Stimulated activated CD8-positive, alpha-beta memory T cell treated with anti-CD3 and anti-CD28 coated beads, Interleukin-4, amount 100 ng/mL, for 1 hour (primary cell): Measurements from ENCODE around the gene PPP5C.
"Not testable (repeated sequence)": the region's sequence is repeated elsewhere in the genome, so short reads cannot be mapped to it uniquely, and the experiment has no call there.

Experiments
- DNase-seq, 2 donors: peaks; one replicate each; pipeline ENCODE4 v3.0.0-alpha.2; 2020; ENCODE audit warnings: low read depth in 2 of 2, low spot score in 1 of 2

PPP5C gene, protein sequence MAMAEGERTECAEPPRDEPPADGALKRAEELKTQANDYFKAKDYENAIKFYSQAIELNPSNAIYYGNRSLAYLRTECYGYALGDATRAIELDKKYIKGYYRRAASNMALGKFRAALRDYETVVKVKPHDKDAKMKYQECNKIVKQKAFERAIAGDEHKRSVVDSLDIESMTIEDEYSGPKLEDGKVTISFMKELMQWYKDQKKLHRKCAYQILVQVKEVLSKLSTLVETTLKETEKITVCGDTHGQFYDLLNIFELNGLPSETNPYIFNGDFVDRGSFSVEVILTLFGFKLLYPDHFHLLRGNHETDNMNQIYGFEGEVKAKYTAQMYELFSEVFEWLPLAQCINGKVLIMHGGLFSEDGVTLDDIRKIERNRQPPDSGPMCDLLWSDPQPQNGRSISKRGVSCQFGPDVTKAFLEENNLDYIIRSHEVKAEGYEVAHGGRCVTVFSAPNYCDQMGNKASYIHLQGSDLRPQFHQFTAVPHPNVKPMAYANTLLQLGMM

DNA sequence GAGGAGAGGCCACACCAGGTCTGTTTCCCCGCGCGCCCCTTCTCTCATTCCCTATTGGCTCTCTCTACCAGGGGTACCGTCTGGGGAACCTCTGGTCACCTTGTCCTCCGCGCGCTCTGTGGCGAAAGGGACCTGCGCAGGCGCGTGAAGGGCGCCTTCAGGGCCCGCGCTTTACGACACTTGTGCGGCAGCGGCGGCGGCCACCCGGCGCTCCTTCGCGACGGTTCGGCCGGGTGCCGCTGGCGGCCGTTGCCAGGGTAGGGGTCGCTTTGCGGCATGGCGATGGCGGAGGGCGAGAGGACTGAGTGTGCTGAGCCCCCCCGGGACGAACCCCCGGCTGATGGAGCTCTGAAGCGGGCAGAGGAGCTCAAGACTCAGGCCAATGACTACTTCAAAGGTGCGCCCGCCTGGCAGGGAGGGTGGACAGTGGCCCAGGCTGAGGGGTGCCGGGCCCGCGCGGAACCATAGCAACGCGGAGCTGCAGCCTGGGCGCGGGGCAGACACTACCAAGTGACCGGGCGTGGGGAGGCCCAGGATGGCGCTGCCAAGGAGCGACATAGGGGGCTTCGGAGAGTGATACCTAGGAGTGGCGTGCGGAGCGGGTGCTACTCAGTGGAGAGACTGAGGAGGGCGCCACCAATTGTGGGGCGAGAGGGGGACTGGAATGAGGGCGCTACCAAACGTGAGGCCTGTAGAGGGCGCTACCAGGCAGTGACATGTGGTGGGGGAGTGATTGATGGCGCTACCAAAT, at the start of gene PPP5C:
Gene PPP5C, plus strand, starts transcription at position 267 of the 751 bp plus-strand sequence. Its CDS starts 10 bp downstream, at position 277.
- peak; percentile 57 to 69 for DNase-seq

GRCh38 chr19:46297700-46298478, 49.0 kb upstream of the PPP5C start:
- DNase-seq = no peak

GRCh38 chr19:46298479-46299003, 48.3 kb upstream of the PPP5C start:
- no peak for DNase-seq

DNA sequence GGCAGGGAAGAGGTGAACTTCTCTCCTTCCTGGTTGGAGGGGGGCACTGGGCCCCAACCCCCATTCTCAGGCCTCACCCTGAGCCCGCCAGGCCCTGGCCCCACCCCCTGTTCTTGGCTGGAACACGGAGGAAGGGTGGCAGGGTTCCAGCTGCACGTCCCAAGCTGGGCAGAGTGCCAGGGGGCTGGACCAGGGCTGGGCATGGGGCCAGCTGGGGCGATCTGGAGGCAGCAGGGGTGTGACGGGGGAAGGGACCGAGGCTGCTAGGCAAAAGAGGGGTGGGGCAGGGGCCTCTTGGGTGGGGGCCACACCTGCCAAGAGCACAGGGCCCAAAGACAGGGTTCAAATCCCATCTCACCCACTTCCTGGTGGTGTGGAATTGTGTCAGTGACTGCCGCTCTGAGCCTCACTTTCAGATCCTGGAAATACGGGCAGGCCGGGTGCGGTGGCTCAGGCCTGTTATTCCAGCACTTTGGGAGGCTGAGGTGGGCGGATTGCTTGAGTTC, 47.8 kb upstream of the PPP5C start:
- DNase-seq = no peak

DNA sequence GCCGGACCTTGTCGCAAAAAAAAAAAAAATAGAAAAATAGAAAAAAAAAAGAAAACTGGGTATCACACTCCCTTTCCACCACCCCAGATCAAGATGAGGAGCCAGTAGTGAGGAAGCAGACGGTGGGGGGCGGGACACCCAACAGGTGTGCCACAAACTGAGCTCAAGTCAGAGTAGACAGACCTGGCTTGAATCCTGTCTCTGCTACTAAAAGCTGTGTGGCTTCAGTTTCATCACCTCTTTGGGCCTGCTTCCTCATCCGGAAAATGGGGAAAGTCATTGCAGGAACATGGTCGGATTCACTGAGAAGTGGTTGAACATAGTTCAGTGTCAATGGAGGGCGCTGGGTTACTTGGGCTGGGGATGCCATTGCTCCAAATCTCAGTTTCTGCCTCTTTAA, 47.2 kb upstream of the PPP5C start:
- DNase-seq = no peak

DNA sequence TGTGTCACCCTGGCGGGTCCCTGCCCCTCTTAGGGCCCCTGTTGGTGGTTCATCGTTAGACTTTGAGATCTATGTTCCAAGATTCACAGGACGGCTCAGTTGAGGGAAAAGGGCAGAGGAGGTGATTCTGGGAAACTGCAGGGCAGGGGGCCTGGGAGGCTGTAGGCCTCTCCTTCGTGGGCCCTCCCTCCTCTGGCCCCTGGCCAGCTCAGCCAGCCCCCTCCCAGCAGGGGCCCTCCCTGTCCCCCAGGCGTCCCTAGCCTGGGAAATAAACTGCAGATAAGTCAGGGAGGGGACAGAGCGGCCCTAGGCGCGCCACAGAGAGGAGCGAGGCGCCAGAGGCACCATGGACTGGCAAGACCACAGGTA, 43.6 kb upstream of the PPP5C start:
- no peak for DNase-seq

- DNase-seq = no peak
Observed at GRCh38 chr19:46303691-46304397, 43.0 kb upstream of the PPP5C start.

GRCh38 chr19:46306501-46306900, 40.4 kb upstream of the PPP5C start:
- no peak for DNase-seq

- no peak for DNase-seq
Observed at GRCh38 chr19:46308510-46308909, 38.4 kb upstream of the PPP5C start.

- DNase-seq = no peak
Observed at GRCh38 chr19:46309056-46309455, 37.8 kb upstream of the PPP5C start.

- no peak for DNase-seq
Observed at GRCh38 chr19:46311444-46311843, 35.4 kb upstream of the PPP5C start.

DNA sequence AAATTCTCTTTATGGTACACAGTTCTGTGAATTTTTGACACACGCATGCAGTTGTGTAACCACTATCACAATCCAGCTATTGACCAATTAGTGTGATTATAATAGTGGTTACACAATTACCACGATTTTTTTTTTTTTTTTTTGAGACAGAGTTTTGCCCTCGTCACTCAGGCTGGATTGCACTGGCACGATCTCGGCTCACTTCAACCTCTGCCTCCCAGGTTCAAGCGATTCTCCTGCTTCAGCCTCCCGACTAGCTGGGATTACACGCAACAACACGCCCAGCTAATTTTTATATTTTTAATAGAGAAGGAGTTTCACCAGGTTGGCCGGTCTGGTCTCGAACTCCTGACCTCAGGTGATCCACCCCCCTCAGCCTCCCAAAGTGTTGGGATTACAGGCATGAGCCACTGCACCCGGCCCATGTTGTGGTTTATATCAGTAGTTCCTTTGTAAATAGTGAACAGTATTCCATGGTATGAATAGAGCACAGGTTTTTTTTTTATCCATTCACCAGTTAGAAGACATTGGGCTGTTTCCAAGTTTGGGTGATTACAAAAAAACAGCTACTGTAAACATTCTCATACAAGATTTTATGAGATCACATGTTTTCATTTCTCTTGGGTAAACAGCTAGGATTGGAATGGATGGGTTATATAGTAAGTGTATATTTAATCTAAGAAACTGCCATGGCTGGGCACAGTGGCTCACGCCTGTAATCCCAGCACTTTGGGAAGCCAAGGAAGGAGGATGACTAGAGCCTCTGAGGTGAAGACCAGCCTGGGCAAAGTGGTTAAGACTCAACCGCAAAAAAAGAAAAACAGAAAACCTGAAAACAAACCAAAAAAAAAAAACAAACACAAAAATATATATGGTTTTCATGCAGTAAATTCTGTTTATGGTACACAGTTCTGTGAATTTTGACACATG, 33.1 kb upstream of the PPP5C start:
- not testable (repeated sequence) for DNase-seq

DNA sequence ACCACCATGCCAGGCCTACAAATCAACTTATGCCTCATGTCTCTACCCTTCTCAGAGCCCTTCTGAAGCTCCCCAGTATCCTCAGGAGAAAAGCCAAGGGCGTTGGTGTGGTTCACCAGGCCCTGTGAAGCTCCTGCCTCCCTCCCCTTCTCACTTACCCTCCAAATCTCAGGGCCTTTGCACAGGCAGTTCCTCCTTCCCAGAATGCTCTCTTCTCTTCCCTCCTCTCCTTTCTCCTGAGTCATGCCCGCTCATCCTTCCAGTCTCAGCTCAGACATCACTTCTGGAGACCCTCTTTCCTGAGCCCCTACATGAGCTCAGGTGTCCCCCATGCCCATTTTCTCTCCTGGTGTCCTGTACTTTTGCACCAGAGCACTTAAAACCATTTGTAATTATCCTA, 29.5 kb upstream of the PPP5C start:
- no peak for DNase-seq

DNA sequence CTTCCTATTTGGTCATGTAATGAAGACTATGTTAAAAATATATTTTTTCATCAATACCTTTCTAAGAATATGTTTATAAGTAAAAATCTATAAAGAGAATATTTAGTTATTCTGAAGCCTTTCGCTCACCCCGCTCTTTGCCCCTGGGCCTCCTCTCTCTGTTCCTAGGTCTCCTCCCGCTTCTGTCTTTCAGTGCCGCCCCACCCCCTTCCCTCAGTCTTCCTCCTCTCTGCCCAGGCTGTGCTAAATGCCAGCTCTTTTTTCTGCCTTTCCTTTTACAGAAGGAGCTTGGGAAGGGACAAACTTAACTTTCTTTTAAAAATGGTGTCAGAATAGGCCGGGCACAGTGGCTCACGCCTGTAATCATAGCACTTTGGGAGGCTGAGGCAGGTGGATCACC, 27.3 kb upstream of the PPP5C start:
- DNase-seq = no peak

DNA sequence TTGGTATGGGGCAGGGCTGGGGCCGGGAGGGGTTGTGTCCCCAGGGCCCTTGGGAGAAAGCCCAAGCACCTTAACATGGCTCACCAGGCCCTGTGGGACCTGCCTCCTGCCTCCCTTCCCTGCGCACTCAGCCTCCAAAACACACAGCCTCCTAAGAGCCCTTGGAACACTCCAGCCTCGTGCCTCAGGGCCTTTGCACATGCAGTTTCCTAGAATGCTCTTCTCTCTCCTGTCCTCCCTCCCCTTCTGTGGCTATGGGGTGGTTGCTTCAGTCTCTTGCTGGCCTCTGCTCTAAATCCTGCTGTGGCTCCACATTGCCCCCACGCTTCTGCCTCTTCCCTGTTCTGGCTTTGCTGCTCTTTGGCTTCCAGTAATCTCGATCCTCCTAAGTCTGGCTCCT, 26.3 kb upstream of the PPP5C start:
- no peak for DNase-seq

DNA sequence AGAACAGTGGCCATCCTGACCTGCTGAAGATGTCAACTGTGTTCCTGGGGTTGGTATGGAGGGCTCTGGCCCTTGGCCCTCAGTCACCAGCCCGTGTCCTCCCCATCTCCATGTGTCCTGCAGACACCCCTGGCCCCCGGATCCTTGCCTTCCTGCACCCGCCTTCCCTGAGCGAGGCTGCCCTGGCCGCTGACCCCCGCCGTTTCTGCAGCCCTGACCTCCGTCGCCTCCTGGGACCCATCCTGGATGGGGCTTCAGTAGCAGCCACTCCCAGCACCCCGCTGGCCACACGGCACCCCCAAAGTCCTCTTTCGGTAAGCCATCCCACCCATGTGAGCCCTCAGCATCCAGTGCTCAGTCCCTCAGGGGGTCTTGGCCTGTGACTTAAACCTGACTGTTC, 25.2 kb upstream of the PPP5C start:
- DNase-seq = no peak

DNA sequence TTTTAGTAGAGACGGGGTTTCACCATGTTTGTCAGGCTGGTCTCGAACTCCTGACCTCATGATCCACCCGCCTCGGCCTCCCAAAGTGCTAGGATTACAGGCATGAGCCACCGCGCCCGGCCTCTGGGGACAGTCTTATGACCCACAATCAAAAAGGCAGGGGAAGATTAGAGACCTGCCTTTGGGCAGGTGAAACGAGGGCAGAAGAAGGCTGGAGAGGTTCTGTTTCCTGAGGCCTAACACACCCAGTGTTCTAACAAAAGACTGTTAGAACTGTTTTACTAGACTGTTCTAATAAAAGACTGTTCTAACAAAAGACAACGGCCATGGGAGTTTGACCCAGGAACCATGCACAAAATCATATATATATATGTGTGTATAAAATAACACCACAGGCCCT, 23.7 kb upstream of the PPP5C start:
- not testable (repeated sequence) for DNase-seq

DNA sequence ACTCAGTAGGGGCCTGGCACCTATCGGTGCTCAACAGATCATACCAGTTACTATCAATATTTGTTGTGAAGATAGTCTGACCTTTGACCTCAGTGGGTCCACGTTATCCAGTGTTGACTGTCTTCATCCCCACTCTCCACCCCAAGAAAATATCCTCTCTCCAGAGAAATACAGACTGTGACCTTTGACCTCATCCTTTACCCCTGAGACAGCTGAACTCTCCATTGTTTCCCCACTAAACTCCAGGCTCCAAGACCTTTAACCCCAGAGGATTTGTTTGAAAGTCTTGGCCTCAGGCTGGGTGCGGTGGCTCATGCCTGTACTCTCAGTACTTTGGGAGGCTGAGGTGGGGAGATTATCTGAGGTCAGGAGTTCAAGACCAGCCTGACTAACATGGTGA, 22.6 kb upstream of the PPP5C start:
- no peak for DNase-seq

GRCh38 chr19:46326608-46327007, 20.3 kb upstream of the PPP5C start:
- no peak for DNase-seq
